ENCODE results near the gene GDPD4.

Gene GDPD4, protein sequence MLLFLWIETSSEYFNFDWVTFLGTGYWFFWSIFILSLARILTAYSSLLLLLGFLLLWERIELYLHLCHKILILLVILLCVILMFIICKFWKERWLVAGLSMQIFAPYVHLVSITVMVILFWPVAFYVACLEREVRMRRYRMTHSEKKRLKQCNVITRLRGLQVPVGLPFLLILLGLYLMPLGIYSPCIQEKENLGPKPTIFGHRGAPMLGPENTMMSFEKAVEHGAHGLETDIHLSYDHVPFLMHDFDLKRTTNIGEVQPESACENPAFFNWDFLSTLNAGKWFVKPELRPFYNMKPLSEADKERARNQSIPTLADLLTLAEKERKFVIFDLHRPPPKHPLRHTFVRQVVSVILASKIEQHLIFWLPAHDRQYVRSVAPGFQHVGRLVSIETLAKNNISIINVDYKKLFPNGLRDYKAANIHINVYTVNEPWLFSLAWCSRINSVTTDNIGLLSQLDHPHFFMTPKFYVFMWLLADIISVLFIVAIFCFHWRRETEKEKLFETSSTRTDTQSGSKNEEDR

DNA sequence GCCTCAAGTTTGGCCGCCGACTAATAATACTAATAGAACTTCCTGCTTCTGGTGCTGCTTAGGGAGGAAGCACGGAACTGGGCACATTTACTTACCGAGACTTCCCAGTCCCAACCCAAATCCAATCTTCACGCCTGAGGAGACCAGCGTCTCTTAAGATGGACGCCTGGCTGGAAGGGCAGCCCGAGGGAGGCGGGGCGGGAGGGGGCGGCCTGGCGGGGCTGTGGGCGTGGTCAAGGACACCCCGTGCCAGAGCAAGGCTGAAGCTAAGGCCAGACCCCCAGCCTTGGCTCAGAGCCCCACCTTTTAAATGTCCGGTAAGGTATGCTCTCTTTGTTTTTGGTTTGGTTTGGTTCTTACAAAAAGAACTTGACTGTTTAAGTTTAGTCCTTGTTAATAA is at the start of gene GDPD4:
GDPD4 (minus strand) TSS at position 177 of the 400 bp plus-strand sequence. CDS start 16,549 bp downstream, outside the sequence.
- DNase-seq (ENCODE audit: low read depth in 2 of 2), result no peak
- TF ChIP-seq, protein P1, sequence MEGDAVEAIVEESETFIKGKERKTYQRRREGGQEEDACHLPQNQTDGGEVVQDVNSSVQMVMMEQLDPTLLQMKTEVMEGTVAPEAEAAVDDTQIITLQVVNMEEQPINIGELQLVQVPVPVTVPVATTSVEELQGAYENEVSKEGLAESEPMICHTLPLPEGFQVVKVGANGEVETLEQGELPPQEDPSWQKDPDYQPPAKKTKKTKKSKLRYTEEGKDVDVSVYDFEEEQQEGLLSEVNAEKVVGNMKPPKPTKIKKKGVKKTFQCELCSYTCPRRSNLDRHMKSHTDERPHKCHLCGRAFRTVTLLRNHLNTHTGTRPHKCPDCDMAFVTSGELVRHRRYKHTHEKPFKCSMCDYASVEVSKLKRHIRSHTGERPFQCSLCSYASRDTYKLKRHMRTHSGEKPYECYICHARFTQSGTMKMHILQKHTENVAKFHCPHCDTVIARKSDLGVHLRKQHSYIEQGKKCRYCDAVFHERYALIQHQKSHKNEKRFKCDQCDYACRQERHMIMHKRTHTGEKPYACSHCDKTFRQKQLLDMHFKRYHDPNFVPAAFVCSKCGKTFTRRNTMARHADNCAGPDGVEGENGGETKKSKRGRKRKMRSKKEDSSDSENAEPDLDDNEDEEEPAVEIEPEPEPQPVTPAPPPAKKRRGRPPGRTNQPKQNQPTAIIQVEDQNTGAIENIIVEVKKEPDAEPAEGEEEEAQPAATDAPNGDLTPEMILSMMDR (IDR thresholded peaks at IDR 0.05; ENCODE audit: low read depth, low read length), result no peak
- H3K4me3 ChIP-seq (replicated peaks in 1 of 2; ENCODE audit: low read depth in 2 of 2, low read length in 2 of 2), result no peak within 1 kb of the TSS

DNA sequence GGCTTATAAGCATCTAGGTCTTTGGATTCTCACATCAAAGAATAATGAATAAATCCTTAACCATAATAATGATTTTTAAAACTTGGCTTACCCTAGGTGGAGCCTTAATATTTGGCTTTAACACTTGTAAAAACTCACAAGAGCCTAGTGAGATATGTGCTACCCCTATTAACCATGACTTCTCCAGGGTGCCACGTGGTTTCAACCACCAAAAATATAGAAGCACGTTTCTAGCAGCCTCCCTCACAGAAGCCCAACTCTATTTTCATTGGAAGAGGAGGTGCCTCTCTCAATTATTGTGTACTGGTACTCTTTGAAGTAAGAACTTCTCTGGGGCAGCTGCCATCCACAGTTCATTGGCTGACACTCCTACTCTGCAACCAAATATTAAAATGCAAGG is 46.5 kb upstream of the GDPD4 start:
- TF ChIP-seq, protein P1 (IDR thresholded peaks at IDR 0.05; ENCODE audit: low read depth, low read length), result no peak
- no peak for DNase-seq (ENCODE audit: low read depth in 2 of 2)
- H3K4me3 ChIP-seq (replicated peaks in 1 of 2; ENCODE audit: low read depth in 2 of 2, low read length in 2 of 2), result no peak overlapping the region

DNA sequence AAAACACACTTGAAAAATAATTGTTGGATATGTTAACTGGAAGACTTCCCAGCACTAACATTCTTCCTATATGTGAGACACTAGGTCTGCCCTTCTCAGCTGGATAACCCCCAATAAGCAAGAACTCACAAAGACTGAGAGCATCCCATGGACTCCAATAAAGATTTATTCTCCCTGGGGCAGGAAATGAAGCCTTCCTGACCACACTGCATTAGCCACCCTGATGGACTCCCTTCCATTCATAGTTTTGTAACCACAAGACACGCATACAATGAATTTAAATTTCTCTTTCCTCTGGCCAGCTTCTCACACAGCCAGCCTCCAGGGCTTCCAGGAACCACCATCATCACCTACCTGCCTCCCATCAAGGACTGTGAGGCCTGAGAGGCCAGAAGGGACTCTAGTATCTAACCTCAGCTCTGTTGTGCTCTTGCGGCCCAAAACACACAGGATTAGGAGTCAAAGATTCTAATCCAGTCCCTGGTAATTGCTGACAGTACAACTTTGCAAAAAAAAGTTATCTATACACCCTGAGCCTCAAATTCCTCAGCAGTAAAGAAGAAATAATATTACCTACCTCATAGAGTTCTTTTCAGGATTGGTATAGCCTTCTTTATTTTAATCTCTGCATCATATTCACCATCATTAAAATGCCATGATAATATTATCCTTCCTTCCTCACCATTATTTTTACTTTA is 45.6 kb upstream of the GDPD4 start:
- H3K4me3 ChIP-seq (replicated peaks in 1 of 2; ENCODE audit: low read depth in 2 of 2, low read length in 2 of 2), result no peak overlapping the region
- peak; percentile 33 to 52 for DNase-seq (ENCODE audit: low read depth in 2 of 2)
- TF ChIP-seq, protein P1 (IDR thresholded peaks at IDR 0.05; ENCODE audit: low read depth, low read length), result no peak

- peak; percentile 31 to 76 for DNase-seq (ENCODE audit: low read depth in 2 of 2)
- H3K4me3 ChIP-seq (replicated peaks in 1 of 2; ENCODE audit: low read depth in 2 of 2, low read length in 2 of 2), result no peak overlapping the region
- TF ChIP-seq, protein P1 (IDR thresholded peaks at IDR 0.05; ENCODE audit: low read depth, low read length), result no peak
These were observed 44.1 kb upstream of the GDPD4 start for GRCh38 chr11:77345621-77346020.

GRCh38 chr11:77340501-77340900 is 39.0 kb upstream of the GDPD4 start:
- TF ChIP-seq, protein P1 (IDR thresholded peaks at IDR 0.05; ENCODE audit: low read depth, low read length), result no peak
- DNase-seq (ENCODE audit: low read depth in 2 of 2), result peak in 1 of 2 donors; percentile 28
- no peak overlapping the region for H3K4me3 ChIP-seq (replicated peaks in 1 of 2; ENCODE audit: low read depth in 2 of 2, low read length in 2 of 2)

- TF ChIP-seq, protein P1 (IDR thresholded peaks at IDR 0.05; ENCODE audit: low read depth, low read length), result no peak
- no peak for DNase-seq (ENCODE audit: low read depth in 2 of 2)
- H3K4me3 ChIP-seq (replicated peaks in 1 of 2; ENCODE audit: low read depth in 2 of 2, low read length in 2 of 2), result no peak overlapping the region
These were observed 30.8 kb upstream of the GDPD4 start for GRCh38 chr11:77332259-77332658.
